ENCODE measurements around the gene DNAH17. TPM values are rescaled to one million over a fixed set of nuclear protein-coding genes. Genes with fewer than 3 reads are reported as not detected.
"Not testable (repeated sequence)": the region's sequence is repeated elsewhere in the genome, so short reads cannot be mapped to it uniquely, and the experiment has no call there.

Gene DNAH17
- total and polyA plus RNA-seq, 7 experiments from 2014 or later, result 0.05 to 1.5 (median 0.38) TPM

- Mint-ChIP-seq H3K9me3 (no peaks in the 10 kb centered on the region), H3K4me1 (peaks cover 0 to 2% (median 0%) of the 10 kb centered on the region in 7 donors), H3K27ac (no peak overlapping the region), H3K4me3 (no peak overlapping the region), H3K27me3 (peaks cover 0 to 6% (median 0%) of the 10 kb centered on the region in 5 donors), H3K36me3 (no peaks in the 10 kb centered on the region)
- ATAC-seq (no peak), DNase-seq (no peak)
- H3K9me3 ChIP-seq (ENCODE audit: control insufficient read depth in 2 of 3, low read length in 3 of 3), result no peaks in the 10 kb centered on the region
- H3K4me3 ChIP-seq (ENCODE audit: low read length), result no peak overlapping the region
- ChIA-PET CTCF (no interaction called here), POLR2A (no interaction called here)
- H3K36me3 ChIP-seq (ENCODE audit: control insufficient read depth in 2 of 3, insufficient read depth in 3 of 3, low read length in 3 of 3), result no peaks in the 10 kb centered on the region
- no peak overlapping the region for H3K27ac ChIP-seq (ENCODE audit: low read depth, low read length)
- no peaks in the 10 kb centered on the region for H3K27me3 ChIP-seq (ENCODE audit: control insufficient read depth in 2 of 2, insufficient read depth in 2 of 2, low read length in 2 of 2)
- intact Hi-C loops (cut with micrococcal nuclease), result no loop called here
- no peaks in the 10 kb centered on the region for H3K4me1 ChIP-seq (ENCODE audit: control insufficient read depth in 2 of 2, insufficient read depth in 2 of 2, low read length in 2 of 2)
Observed at GRCh38 chr17:78504156-78504925, 72.9 kb downstream of the DNAH17 start.

GRCh38 chr17:78503388-78503787 lies 73.8 kb downstream of the DNAH17 start:
- ATAC-seq; H3K4me1 ChIP-seq (ENCODE audit: control insufficient read depth in 2 of 2, insufficient read depth in 2 of 2, low read length in 2 of 2); H3K9me3 Mint-ChIP-seq; H3K4me1 Mint-ChIP-seq; H3K4me3 ChIP-seq (ENCODE audit: low read length); H3K36me3 Mint-ChIP-seq; H3K9me3 ChIP-seq (ENCODE audit: control insufficient read depth in 2 of 3, low read length in 3 of 3); H3K27me3 Mint-ChIP-seq; POLR2A ChIA-PET; H3K27me3 ChIP-seq (ENCODE audit: control insufficient read depth in 2 of 2, insufficient read depth in 2 of 2, low read length in 2 of 2); H3K36me3 ChIP-seq (ENCODE audit: control insufficient read depth in 2 of 3, insufficient read depth in 3 of 3, low read length in 3 of 3); H3K4me3 Mint-ChIP-seq; CTCF ChIA-PET; H3K27ac Mint-ChIP-seq; intact Hi-C loops (cut with micrococcal nuclease); DNase-seq; H3K27ac ChIP-seq (ENCODE audit: low read depth, low read length): not testable (repeated sequence)

GRCh38 chr17:78502611-78503148 lies 74.5 kb downstream of the DNAH17 start:
- H3K4me1 Mint-ChIP-seq, result peaks cover 0 to 2% (median 0%) of the 10 kb centered on the region in 7 donors
- no peak overlapping the region for H3K27ac ChIP-seq (ENCODE audit: low read depth, low read length)
- intact Hi-C loops (cut with micrococcal nuclease), result no loop called here
- H3K27me3 Mint-ChIP-seq, result peaks cover 0 to 4% (median 0%) of the 10 kb centered on the region in 5 donors
- H3K36me3 Mint-ChIP-seq, result no peaks in the 10 kb centered on the region
- H3K36me3 ChIP-seq (ENCODE audit: control insufficient read depth in 2 of 3, insufficient read depth in 3 of 3, low read length in 3 of 3), result no peaks in the 10 kb centered on the region
- no peak overlapping the region for H3K4me3 ChIP-seq (ENCODE audit: low read length)
- ATAC-seq (no peak), DNase-seq (no peak)
- peak overlapping the region in 1 of 9 donors; percentile 46 for H3K27ac Mint-ChIP-seq
- no peak overlapping the region for H3K4me3 Mint-ChIP-seq
- ChIA-PET CTCF (no interaction called here), POLR2A (no interaction called here)
- no peaks in the 10 kb centered on the region for H3K9me3 ChIP-seq (ENCODE audit: control insufficient read depth in 2 of 3, low read length in 3 of 3)
- H3K27me3 ChIP-seq (ENCODE audit: control insufficient read depth in 2 of 2, insufficient read depth in 2 of 2, low read length in 2 of 2), result no peaks in the 10 kb centered on the region
- H3K9me3 Mint-ChIP-seq, result no peaks in the 10 kb centered on the region
- no peaks in the 10 kb centered on the region for H3K4me1 ChIP-seq (ENCODE audit: control insufficient read depth in 2 of 2, insufficient read depth in 2 of 2, low read length in 2 of 2)

GRCh38 chr17:78501241-78502036 lies 75.8 kb downstream of the DNAH17 start:
- Histone ChIP-seq H3K9me3 (ENCODE audit: control insufficient read depth in 2 of 3, low read length in 3 of 3) (no peaks in the 10 kb centered on the region), H3K4me1 (ENCODE audit: control insufficient read depth in 2 of 2, insufficient read depth in 2 of 2, low read length in 2 of 2) (no peaks in the 10 kb centered on the region), H3K4me3 (ENCODE audit: low read length) (no peak overlapping the region), H3K27me3 (ENCODE audit: control insufficient read depth in 2 of 2, insufficient read depth in 2 of 2, low read length in 2 of 2) (no peaks in the 10 kb centered on the region), H3K36me3 (ENCODE audit: control insufficient read depth in 2 of 3, insufficient read depth in 3 of 3, low read length in 3 of 3) (no peaks in the 10 kb centered on the region), H3K27ac (ENCODE audit: low read depth, low read length) (no peak overlapping the region)
- Mint-ChIP-seq H3K4me1 (peaks cover 0 to 2% (median 0%) of the 10 kb centered on the region in 7 donors), H3K4me3 (no peak overlapping the region), H3K9me3 (no peaks in the 10 kb centered on the region), H3K27me3 (peaks cover 0 to 4% (median 0%) of the 10 kb centered on the region in 5 donors), H3K36me3 (no peaks in the 10 kb centered on the region), H3K27ac (peak overlapping the region in 1 of 9 donors; percentile 48)
- POLR2A ChIA-PET, result no interaction called here
- CTCF ChIA-PET, result interaction anchor here (0.6 kb wide), 1 partner anchor 11 kb away, joined by 5 read pairs; no protein-coding TSS in a partner anchor
- ATAC-seq (no peak), DNase-seq (no peak)
- intact Hi-C loops (cut with micrococcal nuclease), result no loop called here

- H3K27ac Mint-ChIP-seq, result no peak overlapping the region
- DNase-seq, result no peak
- peaks cover 0 to 4% (median 0%) of the 10 kb centered on the region in 5 donors for H3K27me3 Mint-ChIP-seq
Observed at GRCh38 chr17:78500806-78501205, 76.4 kb downstream of the DNAH17 start.

GRCh38 chr17:78499715-78500540 lies 77.3 kb downstream of the DNAH17 start:
- H3K4me1 Mint-ChIP-seq, result peaks cover 0 to 2% (median 0%) of the 10 kb centered on the region in 7 donors
- peaks cover 0 to 4% (median 0%) of the 10 kb centered on the region in 5 donors for H3K27me3 Mint-ChIP-seq
- ChIA-PET POLR2A (no interaction called here), CTCF (interaction anchor here (1.4 kb wide), 1 partner anchor 209 kb away, joined by 3 read pairs; no protein-coding TSS in a partner anchor)
- DNase-seq (no peak), ATAC-seq (no peak)
- H3K27ac Mint-ChIP-seq, result no peak overlapping the region
- H3K9me3 Mint-ChIP-seq, result no peaks in the 10 kb centered on the region
- no peaks in the 10 kb centered on the region for H3K36me3 Mint-ChIP-seq
- no peak overlapping the region for H3K4me3 Mint-ChIP-seq
- Histone ChIP-seq H3K4me1 (ENCODE audit: control insufficient read depth in 2 of 2, insufficient read depth in 2 of 2, low read length in 2 of 2) (no peaks in the 10 kb centered on the region), H3K9me3 (ENCODE audit: control insufficient read depth in 2 of 3, low read length in 3 of 3) (no peaks in the 10 kb centered on the region), H3K36me3 (ENCODE audit: control insufficient read depth in 2 of 3, insufficient read depth in 3 of 3, low read length in 3 of 3) (no peaks in the 10 kb centered on the region), H3K27me3 (ENCODE audit: control insufficient read depth in 2 of 2, insufficient read depth in 2 of 2, low read length in 2 of 2) (no peaks in the 10 kb centered on the region), H3K4me3 (ENCODE audit: low read length) (no peak overlapping the region), H3K27ac (ENCODE audit: low read depth, low read length) (no peak overlapping the region)
- intact Hi-C loops (cut with micrococcal nuclease), result loop anchor here in 1 of 2 donors (5.0 kb wide), 2 partner anchors 297 to 342 kb away; partner anchors contain the start of gene USP36

More at GRCh38 chr17:78500806-78501205, 76.4 kb downstream of the DNAH17 start:
- ATAC-seq, result no peak
- H3K4me1 Mint-ChIP-seq, result peaks cover 0 to 2% (median 0%) of the 10 kb centered on the region in 7 donors
- Histone ChIP-seq H3K4me1 (ENCODE audit: control insufficient read depth in 2 of 2, insufficient read depth in 2 of 2, low read length in 2 of 2) (no peaks in the 10 kb centered on the region), H3K9me3 (ENCODE audit: control insufficient read depth in 2 of 3, low read length in 3 of 3) (no peaks in the 10 kb centered on the region), H3K27ac (ENCODE audit: low read depth, low read length) (no peak overlapping the region), H3K36me3 (ENCODE audit: control insufficient read depth in 2 of 3, insufficient read depth in 3 of 3, low read length in 3 of 3) (no peaks in the 10 kb centered on the region), H3K4me3 (ENCODE audit: low read length) (no peak overlapping the region), H3K27me3 (ENCODE audit: control insufficient read depth in 2 of 2, insufficient read depth in 2 of 2, low read length in 2 of 2) (no peaks in the 10 kb centered on the region)
- ChIA-PET POLR2A (no interaction called here), CTCF (interaction anchor here (0.6 kb wide), 1 partner anchor 12 kb away, joined by 5 read pairs; no protein-coding TSS in a partner anchor)
- intact Hi-C loops (cut with micrococcal nuclease), result no loop called here
- no peak overlapping the region for H3K4me3 Mint-ChIP-seq
- no peaks in the 10 kb centered on the region for H3K36me3 Mint-ChIP-seq
- H3K9me3 Mint-ChIP-seq, result no peaks in the 10 kb centered on the region
